GM12878 (cell line): Measurements from ENCODE around the gene C19orf47. TPM values are rescaled to one million over a fixed set of nuclear protein-coding genes. Genes with fewer than 3 reads are reported as not detected.

Experiments used
- ATAC-seq: fragments of 200-7000 bp; cut with Tn5 transposase; 3 replicates; pipeline ENCODE4 v1.9.1; 2020; ENCODE audit warnings: mild to moderate bottlenecking, moderate library complexity
- BruUV-seq: library from RNA; stranded (reverse); fragments of 400-500 nt; replicated peaks from 2 replicates; lab custom pipeline; 2021; lab: Mats Ljungman, UMichigan
- CTCF ChIA-PET: fragments of 300-600 bp; sonication (Branson Sonifier 250); formaldehyde crosslinking; extraction: SDS; loops from one replicate; lab custom pipeline; 2021; ENCODE audit warnings: inconsistent platforms; lab: Yijun Ruan, JAX
- POLR2A ChIA-PET: fragments of 350-600 bp; formaldehyde crosslinking; extraction: SDS; loops from one replicate; lab custom pipeline; 2021; ENCODE audit warnings: inconsistent platforms; lab: Charles Lee
- RAD21 ChIA-PET: fragments of 300-600 bp; sonication (Branson Sonifier 250); formaldehyde crosslinking; loops from one replicate; lab custom pipeline; 2023; ENCODE audit warnings: antibody characterized with exemption; ENCODE audit not compliant: unreplicated experiment; lab: Charles Lee
- SMC1A ChIA-PET: fragments of 300-600 bp; sonication (Branson Sonifier 250); formaldehyde crosslinking; loops from one replicate; lab custom pipeline; 2023; ENCODE audit not compliant: unreplicated experiment, uncharacterized antibody; lab: Charles Lee
- DNase-seq: peaks from one replicate; pipeline ENCODE4 v3.0.0-alpha.2; 2011; ENCODE audit warnings: low read depth, low spot score
- FAIRE-seq: peaks from 3 replicates; lab custom pipeline; 2011; peaks lifted over from hg19 to GRCh38; lab: Jason Lieb, UNC
- H2AFZ ChIP-seq: 2 replicates; pipeline ENCODE4 v1.6.0; 2011; ENCODE audit warnings: low read depth, low read length, control low read depth; ENCODE audit not compliant: control insufficient read depth
- H3K27ac ChIP-seq: 2 replicates; pipeline ENCODE4 v1.5.1; 2011; ENCODE audit warnings: control low read depth; ENCODE audit not compliant: control insufficient read depth, insufficient read depth
- H3K27me3 ChIP-seq, 2 experiments: replicated peaks in 1 of 2; 2 replicates each; pipeline versions ENCODE4 v1.6.0 to v1.6.1; 2011; ENCODE audit warnings: low read length in 1 of 2; ENCODE audit not compliant: control insufficient read depth in 2 of 2, insufficient read depth in 2 of 2
- H3K36me3 ChIP-seq, 2 experiments: 2 replicates each; pipeline ENCODE4 v1.5.1; 2011; ENCODE audit warnings: low read length in 1 of 2; ENCODE audit not compliant: control insufficient read depth in 2 of 2, insufficient read depth in 2 of 2
- H3K4me1 ChIP-seq: 2 replicates; pipeline ENCODE4 v1.6.1; 2011; ENCODE audit warnings: mild to moderate bottlenecking, low read length, moderate library complexity, mixed read lengths; ENCODE audit not compliant: control insufficient read depth, insufficient read depth
- H3K4me2 ChIP-seq: 2 replicates; pipeline ENCODE4 v1.6.0; 2011; ENCODE audit warnings: control low read depth; ENCODE audit not compliant: control insufficient read depth, insufficient read depth
- H3K4me3 ChIP-seq: fragments of 200-600 bp; sonication (generic); 2 replicates; pipeline ENCODE4 v1.5.1; 2016
- H3K79me2 ChIP-seq: 2 replicates; pipeline ENCODE4 v1.6.0; 2011; ENCODE audit warnings: low read length; ENCODE audit not compliant: control insufficient read depth, insufficient read depth
- H3K9ac ChIP-seq: 2 replicates; pipeline ENCODE4 v1.8.0; 2011; ENCODE audit warnings: low read length, control low read depth, mixed read lengths; ENCODE audit not compliant: control insufficient read depth, insufficient read depth
- H3K9me3 ChIP-seq: replicated peaks from 3 replicates; pipeline ENCODE4 v1.5.1; 2011; ENCODE audit warnings: mild to moderate bottlenecking, low read length; ENCODE audit not compliant: control insufficient read depth, insufficient read depth
- H4K20me1 ChIP-seq: 2 replicates; pipeline ENCODE4 v1.6.0; 2011; ENCODE audit not compliant: control insufficient read depth, insufficient read depth
- ATF7 ChIP-seq: fragments of 450-650 bp; IDR thresholded peaks from 2 replicates; pipeline ENCODE4 v1.6.1; 2016; ENCODE audit warnings: low read depth, mild to moderate bottlenecking
- CBFB ChIP-seq: IDR thresholded peaks from 2 replicates; pipeline ENCODE4 v1.6.1; 2016; ENCODE audit warnings: antibody characterized with exemption, low read depth
- CHD2 ChIP-seq: IDR thresholded peaks from 2 replicates; pipeline ENCODE4 v1.6.1; 2011; ENCODE audit warnings: low read depth, low read length, improper control_type of control experiment, borderline replicate concordance
- DPF2 ChIP-seq: fragments of 450-650 bp; IDR thresholded peaks from 2 replicates; pipeline ENCODE4 v1.6.1; 2017; ENCODE audit warnings: mild to moderate bottlenecking
- FOXK2 ChIP-seq: fragments of 450-650 bp; IDR thresholded peaks from 2 replicates; pipeline ENCODE4 v1.6.1; 2017; ENCODE audit warnings: mild to moderate bottlenecking, moderate library complexity
- GATAD2B ChIP-seq: fragments of 450-650 bp; conservative IDR thresholded peaks from 2 replicates; pipeline ENCODE4 v1.6.1; 2017; ENCODE audit warnings: low read depth, mild to moderate bottlenecking, moderate library complexity
- NKRF ChIP-seq: fragments of 450-650 bp; conservative IDR thresholded peaks from 2 replicates; pipeline ENCODE4 v1.6.1; 2017; ENCODE audit warnings: mild to moderate bottlenecking, moderate library complexity
- NR2C2 ChIP-seq: IDR thresholded peaks from 2 replicates; pipeline ENCODE4 v1.6.1; 2011; ENCODE audit warnings: borderline replicate concordance, low read depth; ENCODE audit not compliant: control insufficient read depth, insufficient read length
- RAD51 ChIP-seq: fragments of 450-650 bp; IDR thresholded peaks from 2 replicates; pipeline ENCODE4 v1.6.1; 2016; ENCODE audit warnings: moderate library complexity, mild to moderate bottlenecking, inconsistent platforms
- RCOR1 ChIP-seq: conservative IDR thresholded peaks from 2 replicates; pipeline ENCODE4 v1.6.1; 2012; ENCODE audit warnings: low read depth, low read length, improper control_type of control experiment
- RFX5 ChIP-seq: IDR thresholded peaks from 2 replicates; pipeline ENCODE4 v1.6.1; 2011; ENCODE audit warnings: low read depth, low read length, improper control_type of control experiment
- SP1 ChIP-seq: IDR thresholded peaks from one replicate; pipeline ENCODE4 v1.6.1; 2011; ENCODE audit warnings: low read depth, low read length
- TCF7 ChIP-seq: IDR thresholded peaks from 2 replicates; pipeline ENCODE4 v1.6.1; 2014; ENCODE audit warnings: antibody characterized with exemption, borderline replicate concordance
- ZNF622 ChIP-seq: fragments of 450-650 bp; IDR thresholded peaks from 2 replicates; pipeline ENCODE4 v1.6.1; 2017; ENCODE audit warnings: mild to moderate bottlenecking, inconsistent platforms
- ZSCAN29 ChIP-seq: fragments of 450-650 bp; IDR thresholded peaks from 2 replicates; pipeline ENCODE4 v1.6.1; 2017; ENCODE audit warnings: mild to moderate bottlenecking, moderate library complexity
- WGBS: methylation state at CpG from one replicate; pipeline ENCODE4 v1.1.6; 2016; ENCODE audit warnings: low lambda C conversion rate; ENCODE audit not compliant: insufficient replicate concordance, insufficient coverage; ENCODE audit errors: missing lambda C conversion rate; 5-methylcytosine and 5-hydroxymethylcytosine counted together
- in situ Hi-C: fragments of 300-500 bp; cut with MboI; formaldehyde crosslinking; loops from 9 replicates; pipeline ENCODE4 v1.14.3; 2018; ENCODE audit warnings: mixed read lengths
- intact Hi-C: fragments of 100-400 bp; cut with micrococcal nuclease; formaldehyde crosslinking; loops from one replicate; pipeline ENCODE4 v1.14.2; 2022; ENCODE audit not compliant: unreplicated experiment
- polyA plus RNA-seq, 11 experiments: library from polyadenylated mRNA; depleted of rRNA in 4 of 11; unstranded in 6 of 11; stranded (reverse) in 5 of 11; fragments of >200 nt; fragmentation: Nextera tagmentation in 4 of 11; fragmentation: Illumina TruSeq in 1 of 11; extraction: Ambion mirVana in 4 of 11; extraction: Trizol in 1 of 11; gene quantifications; 1 replicate in 1 of 11; 2 replicates in 10 of 11; pipeline versions ENCODE4 v1.2.1 to v1.2.3, GENCODE V29; 2011 to 2016; ENCODE audit warnings: inconsistent platforms in 2 of 11, missing spikeins in 2 of 11, low read depth in 1 of 11
- total RNA-seq, 4 experiments: library from RNA; depleted of rRNA in 3 of 4; stranded (reverse); fragments of >200 nt in 3 of 4; fragmentation: Illumina TruSeq in 1 of 4; extraction: Trizol in 1 of 4; gene quantifications; 2 replicates each; pipeline versions ENCODE4 v1.2.1 to v1.2.3, GENCODE V29; 2013 to 2021

C19orf47 gene
- total and polyA plus RNA-seq, 10 of the 15 experiments (the other 5 are each of a cell fraction or from before 2014, with no cell fraction given), result 0.11 to 29.1 (median 20.2) TPM

- Histone ChIP-seq H3K4me3 (no peak overlapping the region), H2AFZ (no peak overlapping the region), H3K4me1 (no peaks in the 10 kb centered on the region), H3K79me2 (no peaks in the 10 kb centered on the region), H3K36me3 (peaks cover 4 to 12% of the 10 kb centered on the region in 2 experiments; a peak in 3 of 4 replicates), H3K27me3 (no peaks in the 10 kb centered on the region), H4K20me1 (no peaks in the 10 kb centered on the region), H3K9me3 (no peaks in the 10 kb centered on the region), H3K27ac (no peak overlapping the region), H3K9ac (no peak overlapping the region), H3K4me2 (no peak overlapping the region)
- WGBS, result 93% methylated on average over 7 of the region's 7 CpGs
- POLR2A ChIA-PET, result no interaction called here
- RAD21 ChIA-PET, result no interaction called here
- no TSS peak for BruUV-seq
- DNase-seq (no peak), FAIRE-seq (no peak), ATAC-seq (no peak)
- SMC1A ChIA-PET, result no interaction called here
- CTCF ChIA-PET, result no interaction called here
- intact Hi-C loops, result no loop called here
- in situ Hi-C loops, result no loop called here
- TF ChIP-seq DPF2 (no peak), RAD51 (no peak), ZNF622 (no peak), GATAD2B (no peak), CBFB (no peak), RCOR1 (no peak), ZSCAN29 (no peak)
These were observed 30.9 kb downstream of the C19orf47 start for GRCh38 chr19:40317338-40317737.

GRCh38 chr19:40315812-40316470, 32.3 kb downstream of the C19orf47 start:
- in situ Hi-C loops, result no loop called here

More at GRCh38 chr19:40315812-40316470, 32.3 kb downstream of the C19orf47 start:
- no peak overlapping the region for H3K9ac ChIP-seq
- SMC1A ChIA-PET, result interaction anchor here (3.0 kb wide), 1 partner anchor 11 kb away, joined by 9 read pairs; no protein-coding TSS in a partner anchor
- H3K27me3 ChIP-seq, result no peaks in the 10 kb centered on the region
- H2AFZ ChIP-seq, result no peak overlapping the region
- H3K4me2 ChIP-seq, result no peak overlapping the region
- no peak for TF ChIP-seq NR2C2
- no peak for TF ChIP-seq CHD2
- no peak for TF ChIP-seq RFX5
- TF ChIP-seq TCF7, result no peak
- TF ChIP-seq ATF7, result no peak
- TF ChIP-seq FOXK2, result no peak
- TF ChIP-seq NKRF, result no peak
- TF ChIP-seq SP1, result no peak
- TF ChIP-seq, all 136 proteins: peak for 0
- no peak for FAIRE-seq
- intact Hi-C loops, result no loop called here
- no peak for ATAC-seq
- Histone ChIP-seq H4K20me1 (no peaks in the 10 kb centered on the region), H3K4me1 (no peaks in the 10 kb centered on the region), H3K79me2 (no peaks in the 10 kb centered on the region), H3K27ac (no peak overlapping the region), H3K4me3 (no peak overlapping the region), H3K9me3 (no peaks in the 10 kb centered on the region), H3K36me3 (peaks cover 4 to 5% of the 10 kb centered on the region in 2 experiments; a peak in 3 of 4 replicates)
- 89% methylated on average over 5 of the region's 5 CpGs for WGBS
- ChIA-PET CTCF (interaction anchor here (3.7 kb wide), 1 partner anchor 11 kb away, joined by 18 read pairs; no protein-coding TSS in a partner anchor), RAD21 (no interaction called here), POLR2A (no interaction called here)
- no peak for DNase-seq
- BruUV-seq, result TSS peak; percentile 36
